SK-N-MC (cell line): ENCODE measurements around the gene ATP2A2.

ENCODE experiments used
- EZH2 ChIP-seq: fragments of 200-600 bp; sonication (generic); IDR thresholded peaks from one replicate; pipeline ENCODE4 v1.6.1; 2017; ENCODE audit warnings: antibody characterized with exemption
- FOXP2 ChIP-seq: optimal IDR thresholded peaks from 2 replicates; pipeline ENCODE3; 2011; ENCODE audit warnings: mild to moderate bottlenecking, moderate library complexity; ENCODE audit not compliant: insufficient read depth; ENCODE audit errors: extremely low read length, control extremely low read depth
- POLR2AphosphoS5 ChIP-seq: IDR thresholded peaks from 2 replicates; pipeline ENCODE4 v1.6.1; 2012; ENCODE audit warnings: mild to moderate bottlenecking, low read depth, low read length, borderline replicate concordance

GRCh38 chr12:110269622-110270124 lies 11.4 kb upstream of the ATP2A2 start:
- no peak for TF ChIP-seq EZH2
- TF ChIP-seq POLR2AphosphoS5, result no peak
- TF ChIP-seq FOXP2, result no peak
